HUES48 (cell line): Measurements from ENCODE around the gene DNAJB6.
"Not testable (repeated sequence)": the region's sequence is repeated elsewhere in the genome, so short reads cannot be mapped to it uniquely, and the experiment has no call there.

Source experiments
- H3K27ac ChIP-seq: one replicate; pipeline ENCODE4 v1.7.0; 2013; ENCODE audit warnings: low read depth, low read length, inconsistent platforms
- H3K27me3 ChIP-seq: 2 replicates; pipeline ENCODE4 v1.6.1; 2013; ENCODE audit warnings: mild to moderate bottlenecking, low read length; ENCODE audit not compliant: control insufficient read depth, insufficient read depth
- H3K36me3 ChIP-seq: 2 replicates; pipeline ENCODE4 v1.6.1; 2013; ENCODE audit warnings: low read length; ENCODE audit not compliant: control insufficient read depth, insufficient read depth
- H3K4me1 ChIP-seq: 2 replicates; pipeline ENCODE4 v1.6.1; 2013; ENCODE audit warnings: mild to moderate bottlenecking, low read length; ENCODE audit not compliant: control insufficient read depth, insufficient read depth
- H3K4me3 ChIP-seq: 2 replicates; pipeline ENCODE4 v1.5.1; 2013; ENCODE audit warnings: mild to moderate bottlenecking, low read depth, low read length
- H3K9ac ChIP-seq: 2 replicates; pipeline ENCODE4 v1.6.1; 2013; ENCODE audit warnings: mild to moderate bottlenecking, low read depth, low read length, moderate library complexity
- H3K9me3 ChIP-seq: 2 replicates; pipeline ENCODE4 v1.6.1; 2013; ENCODE audit warnings: low read length; ENCODE audit not compliant: control insufficient read depth, insufficient read depth

DNAJB6 gene

DNA sequence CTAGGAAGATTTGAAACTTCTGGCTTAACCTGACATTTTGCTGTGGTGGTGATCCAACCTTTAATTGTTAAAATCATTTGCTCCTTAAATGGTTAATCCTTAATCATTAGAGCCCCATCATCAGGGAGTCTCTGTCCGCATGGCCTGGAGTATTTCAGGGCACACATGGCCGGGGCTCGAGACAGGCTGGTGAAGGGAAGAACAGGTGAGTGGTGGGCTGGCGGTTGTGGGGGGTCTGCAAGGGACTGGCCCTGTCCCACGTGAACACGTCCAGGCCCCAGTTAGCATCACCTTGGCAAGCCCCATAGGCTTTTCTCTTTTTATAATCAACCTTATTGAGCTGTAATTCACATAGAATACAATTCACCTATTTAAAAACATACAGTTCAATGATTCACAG is 109.5 kb downstream of the DNAJB6 start:
- Histone ChIP-seq H3K27me3 (no peaks in the 10 kb centered on the region), H3K9me3 (peaks cover 12% of the 10 kb centered on the region), H3K4me1 (no peaks in the 10 kb centered on the region), H3K9ac (no peak overlapping the region), H3K4me3 (no peak overlapping the region), H3K36me3 (no peaks in the 10 kb centered on the region), H3K27ac (no peak overlapping the region)

DNA sequence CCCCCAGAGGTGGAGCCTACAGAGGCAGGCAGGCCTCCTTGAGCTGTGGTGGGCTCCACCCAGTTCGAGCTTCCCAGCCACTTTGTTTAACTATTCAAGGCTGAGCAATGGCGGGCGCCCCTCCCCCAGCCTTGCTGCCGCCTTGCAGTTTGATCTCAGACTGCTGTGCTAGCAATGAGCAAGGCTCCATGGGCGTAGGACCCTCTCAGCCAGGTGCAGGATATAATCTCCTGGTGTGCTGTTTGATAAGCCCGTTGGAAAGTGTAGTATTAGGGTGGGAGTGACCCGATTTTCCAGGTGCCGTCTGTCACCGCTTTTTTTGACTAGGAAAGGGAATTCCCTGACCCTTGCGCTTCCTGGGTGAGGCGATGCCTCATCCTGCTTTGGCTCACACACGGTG is 117.2 kb downstream of the DNAJB6 start:
- not testable (repeated sequence) for H3K27me3 ChIP-seq, H3K36me3 ChIP-seq, H3K4me1 ChIP-seq, H3K9ac ChIP-seq, H3K27ac ChIP-seq, H3K9me3 ChIP-seq, H3K4me3 ChIP-seq

DNA sequence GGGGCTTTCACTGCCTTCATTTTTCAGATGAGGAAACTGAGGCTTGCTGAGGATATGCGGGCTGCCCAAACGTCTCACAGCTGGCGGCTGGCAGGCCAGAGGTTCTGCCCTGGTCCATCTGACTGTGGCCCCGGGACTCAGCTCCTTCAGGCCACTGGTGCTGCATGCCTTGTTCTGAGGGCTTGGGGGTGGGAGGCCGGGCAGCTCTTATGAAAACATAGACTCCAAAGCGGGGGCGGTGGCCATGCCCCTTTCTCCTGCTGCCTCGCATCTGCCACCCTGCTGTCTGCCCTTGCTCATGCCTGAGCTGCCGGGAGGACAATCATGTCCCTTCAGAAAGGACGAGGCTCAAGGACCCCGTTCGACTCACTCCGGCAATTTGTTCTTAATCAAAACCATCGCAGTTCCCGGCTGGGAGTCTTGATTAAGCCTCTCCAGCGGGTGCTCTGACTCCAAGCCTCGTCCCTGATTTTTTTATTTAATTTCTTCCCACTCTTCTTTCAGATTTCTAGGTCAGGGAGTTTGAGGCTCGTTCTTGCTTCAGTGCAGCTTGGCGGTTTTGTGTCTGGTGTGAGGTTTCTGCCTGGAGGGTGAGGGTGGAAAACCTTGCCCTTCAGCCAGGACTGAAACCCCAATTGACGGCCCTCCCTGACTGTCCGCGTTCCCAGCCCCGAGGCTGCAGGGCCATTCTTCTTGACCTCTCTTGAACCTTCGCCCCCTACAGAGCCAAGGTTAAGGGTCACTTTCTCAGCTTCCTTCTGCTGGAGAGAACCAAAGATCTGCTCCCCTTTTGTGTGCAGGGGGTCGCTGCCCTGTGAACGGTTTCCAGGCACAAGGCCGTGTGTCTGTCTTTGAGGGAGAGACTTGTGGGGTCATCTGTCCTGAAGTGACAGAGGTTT is 120.8 kb downstream of the DNAJB6 start:
- peaks cover 7% of the 10 kb centered on the region for H3K9me3 ChIP-seq
- no peaks in the 10 kb centered on the region for H3K27me3 ChIP-seq
- no peak overlapping the region for H3K9ac ChIP-seq
- no peaks in the 10 kb centered on the region for H3K4me1 ChIP-seq
- H3K4me3 ChIP-seq: no peak overlapping the region
- no peak overlapping the region for H3K27ac ChIP-seq
- H3K36me3 ChIP-seq: no peaks in the 10 kb centered on the region

DNA sequence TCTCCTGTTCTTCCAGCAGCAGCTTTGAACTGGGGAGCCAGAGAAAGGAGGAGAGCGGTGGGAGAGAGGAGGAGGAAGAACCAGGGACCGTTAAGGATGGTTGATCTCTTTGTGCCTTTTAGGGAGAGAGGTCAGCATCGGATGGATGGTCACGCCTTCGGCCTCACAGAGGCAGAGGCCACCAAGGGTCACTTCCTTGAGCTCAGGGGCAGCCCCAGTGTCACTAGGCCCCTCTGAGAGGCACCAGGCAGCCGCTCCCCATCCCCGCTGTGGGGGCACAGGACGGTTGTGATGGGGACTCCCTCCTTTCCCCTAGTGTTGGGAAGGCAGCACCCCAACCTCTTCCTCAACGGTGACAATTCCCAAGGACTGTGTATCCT is 121.4 kb downstream of the DNAJB6 start:
- no peak overlapping the region for H3K9ac ChIP-seq
- H3K4me1 ChIP-seq: no peaks in the 10 kb centered on the region
- no peak overlapping the region for H3K4me3 ChIP-seq
- H3K36me3 ChIP-seq: no peaks in the 10 kb centered on the region
- no peaks in the 10 kb centered on the region for H3K27me3 ChIP-seq
- no peak overlapping the region for H3K27ac ChIP-seq
- peaks cover 7% of the 10 kb centered on the region for H3K9me3 ChIP-seq

DNA sequence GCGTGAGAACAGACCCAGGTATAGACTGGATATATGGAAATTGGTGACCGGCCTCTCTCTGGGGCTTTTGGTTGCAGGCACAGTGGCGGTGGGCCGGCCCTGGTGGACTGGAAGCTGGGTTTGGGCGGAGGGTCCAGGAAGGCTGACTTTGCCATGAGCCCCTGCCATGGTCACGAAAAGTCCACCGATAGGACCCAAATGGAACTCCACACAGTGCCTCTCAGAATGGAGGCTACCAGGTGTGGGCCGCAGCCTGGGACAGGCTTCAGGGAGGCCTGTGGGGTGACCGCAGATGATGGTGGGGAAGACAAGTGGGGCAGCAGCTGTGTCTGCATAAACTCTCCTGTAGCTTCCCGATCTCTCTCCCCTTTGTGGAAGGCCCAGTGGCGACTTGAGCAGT is 123.2 kb downstream of the DNAJB6 start:
- H3K9ac ChIP-seq: no peak overlapping the region; the same call in 1 of the 2 replicates
- H3K4me3 ChIP-seq: no peak overlapping the region
- no peak overlapping the region for H3K27ac ChIP-seq
- H3K27me3 ChIP-seq: no peaks in the 10 kb centered on the region
- no peaks in the 10 kb centered on the region for H3K36me3 ChIP-seq
- H3K9me3 ChIP-seq: no peaks in the 10 kb centered on the region
- H3K4me1 ChIP-seq: no peaks in the 10 kb centered on the region

DNA sequence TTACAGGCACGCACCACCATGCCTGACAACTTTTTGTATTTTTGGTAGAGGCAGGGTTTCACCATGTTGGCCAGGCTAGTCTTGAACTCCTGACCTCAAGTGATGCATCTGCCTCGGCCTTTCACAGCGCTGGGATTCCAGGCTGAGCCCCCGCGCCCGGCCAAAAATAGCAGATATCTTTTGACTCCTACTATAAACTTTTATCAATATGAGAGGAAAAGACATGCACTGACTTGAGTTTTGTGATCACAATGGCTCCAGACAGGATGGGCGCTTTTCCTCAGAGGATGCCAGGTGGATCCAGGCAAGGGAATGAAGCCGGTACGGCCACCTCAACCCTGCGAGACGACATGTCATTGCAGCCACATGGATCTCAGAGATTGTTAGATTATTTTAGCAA is 123.9 kb downstream of the DNAJB6 start:
- H3K36me3 ChIP-seq: no peaks in the 10 kb centered on the region
- H3K4me3 ChIP-seq: no peak overlapping the region
- no peak overlapping the region for H3K9ac ChIP-seq
- no peaks in the 10 kb centered on the region for H3K9me3 ChIP-seq
- no peaks in the 10 kb centered on the region for H3K27me3 ChIP-seq
- no peak overlapping the region for H3K27ac ChIP-seq
- no peaks in the 10 kb centered on the region for H3K4me1 ChIP-seq

DNA sequence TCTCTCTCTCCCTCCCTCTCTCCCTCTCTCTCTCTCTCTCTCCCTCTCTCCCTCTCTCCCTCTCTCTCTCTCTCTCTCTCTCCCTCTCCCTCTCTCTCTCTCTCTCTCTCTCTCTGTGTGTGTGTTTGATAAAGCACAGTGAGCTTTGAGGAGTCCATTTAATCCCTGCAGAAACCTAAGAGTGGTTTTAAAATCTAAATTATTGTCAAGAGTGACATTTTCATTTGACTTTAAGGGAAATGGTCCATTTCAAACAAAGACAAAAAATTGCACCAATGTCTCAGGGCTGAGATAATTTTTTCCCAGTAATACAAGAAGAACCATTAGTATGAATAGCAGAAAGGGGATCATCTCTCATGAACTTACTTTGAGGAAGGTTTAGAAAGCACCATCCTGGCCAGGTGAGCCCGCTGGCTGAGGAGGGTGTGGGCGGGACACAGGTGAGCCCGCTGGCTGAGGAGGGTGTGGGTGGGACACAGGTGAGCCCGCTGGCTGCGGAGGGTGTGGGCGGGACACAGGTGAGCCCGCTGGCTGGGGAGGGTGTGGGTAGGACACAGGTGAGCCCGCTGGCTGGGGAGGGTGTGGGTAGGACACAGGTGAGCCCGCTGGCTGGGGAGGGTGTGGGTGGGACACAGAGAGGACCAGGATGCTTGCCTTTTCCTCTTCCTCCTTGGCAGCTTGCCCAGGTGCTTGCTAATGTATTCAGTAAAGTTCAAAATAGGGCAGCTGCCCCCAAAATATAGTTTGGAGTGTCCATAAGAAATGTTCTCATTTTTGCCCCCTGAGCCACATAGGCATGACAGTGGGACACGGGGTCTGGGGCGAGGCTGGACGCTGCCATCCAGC is 125.0 kb downstream of the DNAJB6 start:
- no peaks in the 10 kb centered on the region for H3K27me3 ChIP-seq
- H3K36me3 ChIP-seq: no peaks in the 10 kb centered on the region
- no peaks in the 10 kb centered on the region for H3K4me1 ChIP-seq
- H3K9ac ChIP-seq: no peak overlapping the region
- H3K27ac ChIP-seq: no peak overlapping the region
- no peak overlapping the region for H3K4me3 ChIP-seq
- H3K9me3 ChIP-seq: no peaks in the 10 kb centered on the region

DNA sequence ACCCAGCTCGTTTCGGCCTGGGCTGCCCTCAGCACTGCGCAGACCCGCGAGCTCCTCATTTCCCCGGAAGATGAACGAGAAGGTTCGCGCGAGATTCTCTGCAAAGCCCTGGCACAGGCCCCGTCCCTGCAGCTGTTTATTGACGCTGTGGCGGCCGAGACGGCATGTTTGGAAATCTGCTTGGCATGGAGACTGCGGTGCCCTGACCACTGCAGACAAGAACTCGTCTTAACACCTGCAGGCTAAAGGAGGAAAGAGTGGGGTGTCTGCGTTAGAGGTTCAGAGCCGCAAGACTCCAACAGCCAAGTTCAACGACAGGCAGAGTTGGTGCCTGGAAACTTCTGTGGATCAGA is 125.6 kb downstream of the DNAJB6 start:
- Histone ChIP-seq H3K9ac (no peak overlapping the region), H3K4me3 (no peak overlapping the region), H3K4me1 (no peaks in the 10 kb centered on the region), H3K9me3 (no peaks in the 10 kb centered on the region), H3K27me3 (no peaks in the 10 kb centered on the region; the same call in 1 of the 2 replicates), H3K27ac (no peak overlapping the region), H3K36me3 (no peaks in the 10 kb centered on the region)

DNA sequence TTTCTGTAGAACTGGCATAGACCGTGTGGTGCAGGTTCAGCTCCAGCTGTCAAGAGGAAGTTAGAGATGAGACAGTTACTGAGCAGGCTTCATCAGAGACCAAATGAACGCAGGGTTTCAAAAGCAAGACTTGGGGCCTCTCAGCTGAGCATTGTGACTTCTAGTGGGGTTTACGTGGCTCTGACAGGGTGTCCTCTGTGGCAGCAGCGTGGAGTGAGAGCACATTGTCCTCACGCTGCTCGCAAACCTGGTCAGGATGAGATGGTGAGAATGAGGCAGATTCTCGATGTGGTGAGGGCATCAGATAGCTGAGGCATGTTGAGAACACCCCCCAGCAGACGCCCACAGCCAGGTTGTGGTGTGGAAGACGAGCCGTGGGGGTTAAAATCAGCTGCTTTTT is 126.0 kb downstream of the DNAJB6 start:
- no peaks in the 10 kb centered on the region; the same call in 1 of the 2 replicates for H3K27me3 ChIP-seq
- no peaks in the 10 kb centered on the region for H3K9me3 ChIP-seq
- no peak overlapping the region for H3K27ac ChIP-seq
- H3K4me3 ChIP-seq: no peak overlapping the region
- H3K36me3 ChIP-seq: no peaks in the 10 kb centered on the region
- no peak overlapping the region for H3K9ac ChIP-seq
- H3K4me1 ChIP-seq: no peaks in the 10 kb centered on the region

DNA sequence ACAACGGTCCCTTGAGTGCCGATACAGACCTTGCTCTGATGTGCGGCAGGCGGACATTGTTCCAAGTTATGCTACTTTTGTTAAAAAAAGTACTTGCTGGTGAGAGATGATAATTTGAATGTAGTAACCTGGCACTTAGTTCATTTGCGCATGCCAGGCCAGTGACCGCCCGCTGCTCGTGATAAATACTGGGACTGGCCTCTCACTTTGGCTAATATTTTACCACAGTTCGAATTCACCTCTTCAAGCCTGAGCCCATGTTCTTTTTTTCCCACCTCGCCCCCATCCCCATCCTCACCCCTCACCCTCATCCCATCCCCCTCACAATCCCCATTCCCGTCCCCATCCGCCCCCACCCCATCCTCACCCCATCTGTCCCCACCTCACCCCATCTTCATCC is 126.4 kb downstream of the DNAJB6 start:
- Histone ChIP-seq H3K27me3 (no peaks in the 10 kb centered on the region; the same call in 1 of the 2 replicates), H3K9ac (no peak overlapping the region), H3K36me3 (no peaks in the 10 kb centered on the region), H3K4me1 (no peaks in the 10 kb centered on the region), H3K27ac (no peak overlapping the region), H3K4me3 (no peak overlapping the region), H3K9me3 (no peaks in the 10 kb centered on the region)
